Heart right ventricle (tissue), 16 donors: ENCODE measurements around the gene ABRACL. TPM values are rescaled to one million over a fixed set of nuclear protein-coding genes. Genes with fewer than 3 reads are reported as not detected.

Experiments used
- ATAC-seq, 8 donors: fragments of 200-7000 bp; cut with Tn5 transposase; one replicate each; pipeline ENCODE4 v1.9.1; 2020; ENCODE audit warnings: mild to moderate bottlenecking in 8 of 8, moderate library complexity in 8 of 8, moderate number of reproducible peaks in 1 of 8
- DNase-seq, 2 donors: peaks; one replicate each; pipeline ENCODE4 v3.0.0-alpha.2; 2020
- H3K27ac ChIP-seq, 10 donors: fragments of 200-600 bp; sonication (generic) in 2 of 10; one replicate each; pipeline versions ENCODE4 v1.5.0 to v1.8.0; 2020 to 2022; ENCODE audit warnings: mild to moderate bottlenecking in 3 of 10
- H3K27me3 ChIP-seq, 7 donors: fragments of 200-600 bp; one replicate each; pipeline ENCODE4 v1.8.0; 2021 to 2022; ENCODE audit warnings: mild to moderate bottlenecking in 2 of 7
- H3K36me3 ChIP-seq, 9 donors: fragments of 200-600 bp; sonication (generic) in 1 of 9; one replicate each; pipeline versions ENCODE4 v1.5.0 to v1.8.0; 2020 to 2022; ENCODE audit warnings: mild to moderate bottlenecking in 2 of 9
- H3K4me1 ChIP-seq, 9 donors: fragments of 200-600 bp; sonication (generic) in 1 of 9; one replicate each; pipeline versions ENCODE4 v1.5.0 to v1.8.0; 2020 to 2022; ENCODE audit warnings: mild to moderate bottlenecking in 4 of 9
- H3K4me3 ChIP-seq, 10 donors: fragments of 200-600 bp; sonication (generic) in 2 of 10; one replicate each; pipeline versions ENCODE4 v1.5.0 to v1.8.0; 2020 to 2022; ENCODE audit warnings: mild to moderate bottlenecking in 7 of 10, moderate library complexity in 2 of 10
- H3K9me3 ChIP-seq, 11 donors: fragments of 200-600 bp in 10 of 11; sonication (generic) in 2 of 11; one replicate each; pipeline versions ENCODE4 v1.5.0 to v1.8.0; 2013 to 2022; ENCODE audit warnings: mild to moderate bottlenecking in 2 of 11, control low read depth in 1 of 11, moderate library complexity in 1 of 11
- CTCF ChIP-seq, 9 donors: fragments of 200-600 bp; sonication (generic) in 2 of 9; IDR thresholded peaks; one replicate each; pipeline versions ENCODE4 v1.5.0 to v1.8.0; 2021 to 2022; ENCODE audit warnings: antibody characterized with exemption in 9 of 9, mild to moderate bottlenecking in 5 of 9, moderate library complexity in 1 of 9
- WGBS, 2 donors: extraction: QIAGEN DNeasy Blood & Tissue Kit; methylation state at CpG; one replicate each; pipeline ENCODE4 v1.1.7; 2013; ENCODE audit warnings: inconsistent platforms in 1 of 2; 5-methylcytosine and 5-hydroxymethylcytosine counted together
- intact Hi-C, 10 donors: fragments of 100-400 bp; cut with DNase I; formaldehyde crosslinking; loops; one replicate each; pipeline versions ENCODE4 v1.11.1 to v1.14.2; 2022
- polyA plus RNA-seq, 2 donors: library from polyadenylated mRNA; stranded (reverse); fragments of 200-250 nt; gene quantifications; one replicate each; pipeline ENCODE4 v1.2.3, GENCODE V29; 2013
- total RNA-seq, 10 donors: library from RNA; stranded (reverse); fragmentation: NEBNext Ultra II Directional in 3 of 10; extraction: Animal tissue kit (Norgen Biotek cat#: 25700) in 3 of 10; gene quantifications; one replicate each; pipeline versions ENCODE4 v1.2.1 to v1.2.4, GENCODE V29; 2021 to 2023
- donor health status: Arrhythmogenic right ventricular cardiomyopathy.
- donor health status: ischemic (EF 13 %, LVEDD 7.1; RV severe dilation, severe dysfunction).
- donor health status: healthy with polysubstance abuse.
- donor health status: DM: no; HTN: yes; CAD: no.
- donor health status: DM: no; HTN: no; CAD: no.
- donor health status: ischemic (EF 25% LVEDD 6.9; RV normal size, moderate dysfunction).
- donor health status: ischemic (EF 25% LVEDD 5.7; RV mildly dilated, moderate dysfunction).
- donor health status: healthy.
- donor health status: DM: yes; HTN: yes; CAD: no.
- donor health status: Ischemic cardiomyopathy.
- donor health status: ischemic (EF 35%, LVEDD 5.7; RV mildly dilated, moderate dysfunction).
- donor health status: nonischemic (EF 11% LVEDD 7.7; RV severe dilation, severe dysfunction).
- donor health status: DM: yes; HTN: yes; CAD: no.
- donor health status: PGD.
- donor health status: ischemic (EF 29% LVEDD 5.4; RV normal size, mild dysfunction).
- donor health status: nonischemic (EF 23%, LVEDD 6.1; RV moderate dilation, normal function).

The ABRACL gene
- total and polyA plus RNA-seq, 12 donors: 2.6 to 20.8 (median 5.6) TPM

- no peak for TF ChIP-seq CTCF (IDR thresholded peaks at IDR 0.05)
- Histone ChIP-seq H3K27ac (no peak overlapping the region), H3K27me3 (no peaks in the 10 kb centered on the region), H3K9me3 (no peaks in the 10 kb centered on the region), H3K4me3 (no peak overlapping the region), H3K4me1 (peaks cover 0 to 29% (median 18%) of the 10 kb centered on the region in 9 donors), H3K36me3 (no peaks in the 10 kb centered on the region)
- ATAC-seq (peak in 1 of 8 donors; percentile 54), DNase-seq (no peak)
- intact Hi-C loops: no loop called here
- 97 to 98% methylated on average over 4 of the region's 4 CpGs for WGBS, 2 donors
These were observed 15.3 kb upstream of the ABRACL start for GRCh38 chr6:139013185-139013800.

- Histone ChIP-seq H3K27me3 (no peaks in the 10 kb centered on the region), H3K36me3 (no peaks in the 10 kb centered on the region), H3K4me1 (peaks cover 0 to 30% (median 18%) of the 10 kb centered on the region in 9 donors), H3K9me3 (no peaks in the 10 kb centered on the region), H3K27ac (no peak overlapping the region), H3K4me3 (no peak overlapping the region)
- no peak for TF ChIP-seq CTCF (IDR thresholded peaks at IDR 0.05)
- 61 to 67% methylated on average over 3 of the region's 3 CpGs for WGBS, 2 donors
- ATAC-seq (peak in 2 of 8 donors; percentile 38 to 70), DNase-seq (no peak)
- intact Hi-C loops: no loop called here
These were observed 13.6 kb upstream of the ABRACL start for GRCh38 chr6:139014945-139015344.

GRCh38 chr6:139016337-139017213, 12.0 kb upstream of the ABRACL start:
- Histone ChIP-seq H3K4me3 (no peak overlapping the region), H3K4me1 (peaks cover 0 to 30% (median 18%) of the 10 kb centered on the region in 9 donors), H3K36me3 (no peaks in the 10 kb centered on the region), H3K9me3 (no peaks in the 10 kb centered on the region), H3K27ac (peak overlapping the region in 9 of 10 donors; percentile 5 to 71 (median 38)), H3K27me3 (no peaks in the 10 kb centered on the region)
- TF ChIP-seq CTCF (IDR thresholded peaks at IDR 0.05): no peak
- WGBS, 2 donors: 57 to 63% methylated on average over 7 of the region's 7 CpGs
- DNase-seq: no peak
- peak in 6 of 8 donors; percentile 38 to 74 (median 62) for ATAC-seq
- intact Hi-C loops: no loop called here

GRCh38 chr6:139017227-139017626, 11.3 kb upstream of the ABRACL start:
- TF ChIP-seq CTCF (IDR thresholded peaks at IDR 0.05): no peak
- 44 to 50% methylated on average over 3 of the region's 3 CpGs for WGBS, 2 donors
- peak in 6 of 8 donors; percentile 22 to 53 (median 42) for ATAC-seq

More at GRCh38 chr6:139017227-139017626, 11.3 kb upstream of the ABRACL start:
- H3K27me3 ChIP-seq: no peaks in the 10 kb centered on the region
- peaks cover 0 to 30% (median 18%) of the 10 kb centered on the region in 9 donors for H3K4me1 ChIP-seq
- H3K36me3 ChIP-seq: no peaks in the 10 kb centered on the region
- H3K9me3 ChIP-seq: no peaks in the 10 kb centered on the region
- peak overlapping the region in 7 of 10 donors; percentile 5 to 71 (median 46) for H3K27ac ChIP-seq
- H3K4me3 ChIP-seq: no peak overlapping the region
- intact Hi-C loops: no loop called here
- DNase-seq: no peak
